HG03280 (cell line): Measurements from ENCODE around the gene SPATA2.
"Not testable (repeated sequence)": the region's sequence is repeated elsewhere in the genome, so short reads cannot be mapped to it uniquely, and the experiment has no call there.

Experiments
- ATAC-seq: cut with Tn5 transposase; IDR thresholded peaks from one replicate; pipeline ENCODE4 v1.9.1; 2021; ENCODE audit warnings: mild to moderate bottlenecking, moderate library complexity; ENCODE audit not compliant: unreplicated experiment

Gene SPATA2

GRCh38 chr20:49906101-49906604, 9.2 kb downstream of the SPATA2 start:
- ATAC-seq = no peak

GRCh38 chr20:49905415-49906091, 9.8 kb downstream of the SPATA2 start:
- ATAC-seq = no peak

- ATAC-seq = no peak
These were observed 10.7 kb downstream of the SPATA2 start for GRCh38 chr20:49904440-49905214.

GRCh38 chr20:49901588-49901987, 13.7 kb downstream of the SPATA2 start:
- ATAC-seq = no peak

GRCh38 chr20:49899541-49900383, 15.6 kb downstream of the SPATA2 start:
- no peak for ATAC-seq

GRCh38 chr20:49896204-49896603, 19.1 kb downstream of the SPATA2 start:
- ATAC-seq = no peak

GRCh38 chr20:49895474-49896093, 19.7 kb downstream of the SPATA2 start:
- ATAC-seq = not testable (repeated sequence)

- no peak for ATAC-seq
These were observed 21.3 kb downstream of the SPATA2 start for GRCh38 chr20:49894073-49894470.

- ATAC-seq = no peak
These were observed 21.9 kb downstream of the SPATA2 start for GRCh38 chr20:49893242-49894072.

- ATAC-seq = no peak
These were observed 22.5 kb downstream of the SPATA2 start for GRCh38 chr20:49892817-49893216.

GRCh38 chr20:49892260-49892659, 23.1 kb downstream of the SPATA2 start:
- no peak for ATAC-seq

- ATAC-seq = no peak
These were observed 23.7 kb downstream of the SPATA2 start for GRCh38 chr20:49891476-49892110.

- ATAC-seq = no peak
These were observed 24.6 kb downstream of the SPATA2 start for GRCh38 chr20:49890471-49891361.

- no peak for ATAC-seq
These were observed 25.4 kb downstream of the SPATA2 start for GRCh38 chr20:49889935-49890333.

- no peak for ATAC-seq
These were observed 26.1 kb downstream of the SPATA2 start for GRCh38 chr20:49889001-49889934.

GRCh38 chr20:49888212-49889000, 26.9 kb downstream of the SPATA2 start:
- ATAC-seq = no peak
